Colonic mucosa (tissue), 4 donors: ENCODE measurements around the gene BAX. TPM values are rescaled to one million over a fixed set of nuclear protein-coding genes. Genes with fewer than 3 reads are reported as not detected.

Source experiments
- DNase-seq: peaks from one replicate; pipeline ENCODE4 v3.0.0-alpha.2; 2020
- H3K27ac ChIP-seq: fragments of 200-600 bp; one replicate; pipeline ENCODE4 v1.8.0; 2021
- H3K27me3 ChIP-seq: fragments of 200-600 bp; one replicate; pipeline ENCODE4 v1.8.0; 2021
- H3K36me3 ChIP-seq: fragments of 200-600 bp; one replicate; pipeline ENCODE4 v1.8.0; 2021
- H3K4me1 ChIP-seq: fragments of 200-600 bp; one replicate; pipeline ENCODE4 v1.8.0; 2021; ENCODE audit warnings: mild to moderate bottlenecking
- H3K4me3 ChIP-seq: fragments of 200-600 bp; one replicate; pipeline ENCODE4 v1.8.0; 2021
- H3K9ac ChIP-seq, 2 donors: one replicate each; pipeline ENCODE4 v1.7.0; 2013; ENCODE audit warnings: control low read depth in 2 of 2, low read depth in 2 of 2, low read length in 2 of 2
- H3K9me3 ChIP-seq: fragments of 200-600 bp; one replicate; pipeline ENCODE4 v1.8.0; 2021
- CTCF ChIP-seq: fragments of 200-600 bp; IDR thresholded peaks from one replicate; pipeline ENCODE4 v1.8.0; 2022; ENCODE audit warnings: antibody characterized with exemption, mild to moderate bottlenecking
- intact Hi-C: fragments of 100-400 bp; cut with DNase I; formaldehyde crosslinking; loops from one replicate; pipeline ENCODE4 v1.14.1; 2022
- microRNA-seq: library from miRNA; unstranded; fragments of <30 nt; microRNA quantifications from one replicate; pipeline ENCODE4, GENCODE V29; 2019
- total RNA-seq, 2 donors: library from RNA; stranded (reverse); fragmentation: NEBNext Ultra II Directional in 1 of 2; extraction: Animal tissue kit (Norgen Biotek cat#: 25700) in 1 of 2; gene quantifications; one replicate each; pipeline ENCODE4 v1.2.1, GENCODE V29; 2021
- donor health status: healthy.
- donor health status: DM: no; HTN: no; CAD: no.
- donor health status: DM: no; HTN: no; CAD: no.

BAX gene
- total RNA-seq, 2 donors from 2014 or later: 144 to 223 TPM

- intact Hi-C loops: no loop called here
- no peak overlapping the region for H3K27ac ChIP-seq
- H3K9ac ChIP-seq: no peak overlapping the region
- no peaks in the 10 kb centered on the region for H3K36me3 ChIP-seq
- H3K4me1 ChIP-seq: no peaks in the 10 kb centered on the region
- no peaks in the 10 kb centered on the region for H3K27me3 ChIP-seq
- no peak for TF ChIP-seq CTCF
- no peaks in the 10 kb centered on the region for H3K9me3 ChIP-seq
- no peak overlapping the region for H3K4me3 ChIP-seq
- DNase-seq: no peak
Measured at GRCh38 chr19:49009828-49010227, 55.2 kb downstream of the BAX start.

- Histone ChIP-seq H3K36me3 (no peaks in the 10 kb centered on the region), H3K4me3 (no peak overlapping the region), H3K27ac (no peak overlapping the region), H3K4me1 (no peaks in the 10 kb centered on the region), H3K9me3 (no peaks in the 10 kb centered on the region), H3K27me3 (no peaks in the 10 kb centered on the region), H3K9ac (no peak overlapping the region)
- intact Hi-C loops: no loop called here
- no peak for TF ChIP-seq CTCF
- no peak for DNase-seq
Measured at GRCh38 chr19:49010453-49010852, 55.8 kb downstream of the BAX start.

GRCh38 chr19:49011194-49011593, 56.5 kb downstream of the BAX start:
- H3K4me1 ChIP-seq: no peaks in the 10 kb centered on the region
- DNase-seq: no peak
- H3K9ac ChIP-seq: no peak overlapping the region
- H3K27me3 ChIP-seq: no peaks in the 10 kb centered on the region
- H3K9me3 ChIP-seq: no peaks in the 10 kb centered on the region
- TF ChIP-seq CTCF: no peak
- no peaks in the 10 kb centered on the region for H3K36me3 ChIP-seq
- H3K4me3 ChIP-seq: no peak overlapping the region
- intact Hi-C loops: no loop called here
- no peak overlapping the region for H3K27ac ChIP-seq

Small RNA genes within 50 kb of the gene (microRNA-seq; reads per million reads assigned to microRNA genes)
- not detected for gene MIR6798

Other genes with a start within 250 kb of the BAX start
- gene MAMSTR, start 235.2 kb upstream of the BAX start, total RNA-seq: 1 to 10 TPM in 1 of 2 donors, under 1 TPM in 1; 0.35 to 1.2 TPM
- 1 to 10 TPM; 2.2 to 4.8 TPM for gene RASIP1, start 214.3 kb upstream of the BAX start, total RNA-seq
- gene IZUMO1, start 208.0 kb upstream of the BAX start, total RNA-seq: not detected
- gene FUT1, start 202.2 kb upstream of the BAX start, total RNA-seq: under 1 TPM; 0.59 to 0.80 TPM
- gene FGF21, start 199.4 kb upstream of the BAX start, total RNA-seq: not detected
- 10 to 100 TPM; 74.8 to 85.5 TPM for gene BCAT2, start 143.8 kb upstream of the BAX start, total RNA-seq
- 1 to 10 TPM in 1 of 2 donors, under 1 TPM in 1; 0.79 to 2.8 TPM for gene HSD17B14, start 118.4 kb upstream of the BAX start, total RNA-seq
- gene PLEKHA4, start 86.3 kb upstream of the BAX start, total RNA-seq: 1 to 10 TPM; 5.6 to 6.6 TPM
- 10 to 100 TPM; 23.9 to 33.3 TPM for gene PPP1R15A, start 82.5 kb upstream of the BAX start, total RNA-seq
- not detected for gene TULP2, start 56.1 kb upstream of the BAX start, total RNA-seq
- gene NUCB1, start 54.6 kb upstream of the BAX start, total RNA-seq: 100 to 1,000 TPM; 180 to 184 TPM
- gene DHDH, start 21.2 kb upstream of the BAX start, total RNA-seq: 1 to 10 TPM in 1 of 2 donors, not detected in 1; 1.5 TPM
- gene FTL, start 10.4 kb downstream of the BAX start, total RNA-seq: 1,000 to 10,000 TPM; 1,463 to 1,600 TPM
- gene GYS1, start 38.4 kb downstream of the BAX start, total RNA-seq: 10 to 100 TPM; 48.8 to 54.7 TPM
- 100 to 1,000 TPM in 1 of 2 donors, 10 to 100 TPM in 1; 54.1 to 151 TPM for gene RUVBL2, start 39.0 kb downstream of the BAX start, total RNA-seq
- gene LHB, start 62.2 kb downstream of the BAX start, total RNA-seq: not detected
- not detected for gene CGB3, start 69.5 kb downstream of the BAX start, total RNA-seq
- gene CGB2, start 77.0 kb downstream of the BAX start, total RNA-seq: not detected
- not detected for gene CGB1, start 82.0 kb downstream of the BAX start, total RNA-seq
- not detected for gene CGB5, start 89.0 kb downstream of the BAX start, total RNA-seq
- not detected for gene CGB8, start 94.2 kb downstream of the BAX start, total RNA-seq
- not detected for gene CGB7, start 102.9 kb downstream of the BAX start, total RNA-seq
- not detected for gene NTF4, start 109.9 kb downstream of the BAX start, total RNA-seq
- gene KCNA7, start 117.8 kb downstream of the BAX start, total RNA-seq: not detected
- 100 to 1,000 TPM; 124 to 204 TPM for gene SNRNP70, start 130.6 kb downstream of the BAX start, total RNA-seq
- gene LIN7B, start 159.5 kb downstream of the BAX start, total RNA-seq: 10 to 100 TPM; 11.8 to 14.6 TPM
- gene C19orf73, start 164.3 kb downstream of the BAX start, total RNA-seq: 1 to 10 TPM; 3.5 to 4.8 TPM
- gene PPFIA3, start 164.7 kb downstream of the BAX start, total RNA-seq: 10 to 100 TPM; 27.5 to 36.3 TPM
- 1 to 10 TPM in 1 of 2 donors, under 1 TPM in 1; 0.53 to 1.8 TPM for gene HRC, start 200.5 kb downstream of the BAX start, total RNA-seq
- gene TRPM4, start 202.9 kb downstream of the BAX start, total RNA-seq: 100 to 1,000 TPM; 175 to 307 TPM